ENCODE measurements around the gene RGPD3.

DNA sequence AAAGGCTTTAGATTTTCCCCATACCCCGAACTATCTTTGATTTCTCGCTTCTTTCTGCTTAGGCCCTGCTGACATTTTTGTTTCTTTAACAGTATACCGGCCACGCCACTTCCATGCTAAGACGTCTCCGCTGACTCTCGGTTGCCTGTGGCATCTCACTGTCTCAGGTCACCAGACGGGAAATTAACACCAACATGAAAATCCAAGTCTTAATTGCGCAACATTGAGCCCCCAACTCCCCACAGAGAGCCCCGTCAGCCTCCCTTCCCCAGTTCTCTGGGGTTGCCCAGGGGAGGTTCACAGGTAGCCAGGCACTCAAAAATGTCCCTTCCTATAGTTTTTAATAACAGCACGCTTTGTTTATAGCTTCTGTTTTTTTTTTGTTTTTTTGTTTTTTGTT, 49.1 kb upstream of the RGPD3 start:
- TF ChIP-seq, protein P1, sequence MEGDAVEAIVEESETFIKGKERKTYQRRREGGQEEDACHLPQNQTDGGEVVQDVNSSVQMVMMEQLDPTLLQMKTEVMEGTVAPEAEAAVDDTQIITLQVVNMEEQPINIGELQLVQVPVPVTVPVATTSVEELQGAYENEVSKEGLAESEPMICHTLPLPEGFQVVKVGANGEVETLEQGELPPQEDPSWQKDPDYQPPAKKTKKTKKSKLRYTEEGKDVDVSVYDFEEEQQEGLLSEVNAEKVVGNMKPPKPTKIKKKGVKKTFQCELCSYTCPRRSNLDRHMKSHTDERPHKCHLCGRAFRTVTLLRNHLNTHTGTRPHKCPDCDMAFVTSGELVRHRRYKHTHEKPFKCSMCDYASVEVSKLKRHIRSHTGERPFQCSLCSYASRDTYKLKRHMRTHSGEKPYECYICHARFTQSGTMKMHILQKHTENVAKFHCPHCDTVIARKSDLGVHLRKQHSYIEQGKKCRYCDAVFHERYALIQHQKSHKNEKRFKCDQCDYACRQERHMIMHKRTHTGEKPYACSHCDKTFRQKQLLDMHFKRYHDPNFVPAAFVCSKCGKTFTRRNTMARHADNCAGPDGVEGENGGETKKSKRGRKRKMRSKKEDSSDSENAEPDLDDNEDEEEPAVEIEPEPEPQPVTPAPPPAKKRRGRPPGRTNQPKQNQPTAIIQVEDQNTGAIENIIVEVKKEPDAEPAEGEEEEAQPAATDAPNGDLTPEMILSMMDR (conservative IDR thresholded peaks at IDR 0.05) = no peak
- TF ChIP-seq ZFX (IDR thresholded peaks at IDR 0.05) = no peak
